ENCODE data around the gene FGB.

The FGB gene

DNA sequence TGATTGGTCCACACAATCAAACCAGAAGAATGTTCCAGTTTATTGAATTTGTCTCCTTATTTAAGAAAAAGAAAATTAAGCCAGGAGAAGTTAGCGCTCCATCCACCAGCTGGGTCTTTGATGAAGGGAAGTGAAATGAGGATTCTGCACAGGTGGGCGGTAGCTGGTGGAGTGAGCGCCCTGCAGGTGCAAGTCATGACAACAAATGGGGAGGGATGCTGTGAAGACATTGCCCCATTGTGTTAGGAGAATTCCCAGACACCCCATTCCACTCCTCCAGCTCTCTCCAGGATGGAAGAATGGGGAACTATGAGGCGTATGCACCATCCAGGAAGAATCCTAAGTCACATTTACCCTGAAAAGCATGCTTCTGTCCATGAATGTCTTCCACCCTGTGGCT is 35.5 kb upstream of the FGB start:
- TF ChIP-seq, protein P1, sequence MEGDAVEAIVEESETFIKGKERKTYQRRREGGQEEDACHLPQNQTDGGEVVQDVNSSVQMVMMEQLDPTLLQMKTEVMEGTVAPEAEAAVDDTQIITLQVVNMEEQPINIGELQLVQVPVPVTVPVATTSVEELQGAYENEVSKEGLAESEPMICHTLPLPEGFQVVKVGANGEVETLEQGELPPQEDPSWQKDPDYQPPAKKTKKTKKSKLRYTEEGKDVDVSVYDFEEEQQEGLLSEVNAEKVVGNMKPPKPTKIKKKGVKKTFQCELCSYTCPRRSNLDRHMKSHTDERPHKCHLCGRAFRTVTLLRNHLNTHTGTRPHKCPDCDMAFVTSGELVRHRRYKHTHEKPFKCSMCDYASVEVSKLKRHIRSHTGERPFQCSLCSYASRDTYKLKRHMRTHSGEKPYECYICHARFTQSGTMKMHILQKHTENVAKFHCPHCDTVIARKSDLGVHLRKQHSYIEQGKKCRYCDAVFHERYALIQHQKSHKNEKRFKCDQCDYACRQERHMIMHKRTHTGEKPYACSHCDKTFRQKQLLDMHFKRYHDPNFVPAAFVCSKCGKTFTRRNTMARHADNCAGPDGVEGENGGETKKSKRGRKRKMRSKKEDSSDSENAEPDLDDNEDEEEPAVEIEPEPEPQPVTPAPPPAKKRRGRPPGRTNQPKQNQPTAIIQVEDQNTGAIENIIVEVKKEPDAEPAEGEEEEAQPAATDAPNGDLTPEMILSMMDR (IDR thresholded peaks at IDR 0.05; ENCODE audit: unreplicated experiment in 3 of 3): no peak
- Mint-ChIP-seq H3K4me3 (no peak overlapping the region), H3K27ac (no peak overlapping the region), H3K9me3 (no peaks in the 10 kb centered on the region), H3K27me3 (ENCODE audit: low read depth) (no peaks in the 10 kb centered on the region), H3K4me1 (peaks cover 10% of the 10 kb centered on the region), H3K36me3 (ENCODE audit: low read depth) (no peaks in the 10 kb centered on the region)

DNA sequence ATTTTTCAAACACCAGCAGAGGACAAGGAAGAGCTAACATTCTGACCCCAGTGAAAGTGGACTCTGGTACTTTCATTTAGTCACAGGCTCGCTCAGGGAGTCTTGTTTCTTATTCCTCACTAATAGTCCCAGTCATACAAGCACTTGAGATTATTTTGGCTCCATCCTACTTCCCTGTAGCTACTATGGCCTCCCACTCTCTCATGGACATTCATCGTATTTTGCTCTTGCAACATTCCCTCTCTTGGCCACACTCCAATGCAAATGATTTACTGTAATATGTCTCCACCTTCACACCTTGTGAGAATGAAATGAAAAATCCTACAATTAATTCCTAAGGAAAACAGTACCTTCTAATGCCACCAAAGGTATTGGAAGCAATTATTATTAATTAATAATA is 33.9 kb upstream of the FGB start:
- Mint-ChIP-seq H3K36me3 (ENCODE audit: low read depth) (no peaks in the 10 kb centered on the region), H3K9me3 (no peaks in the 10 kb centered on the region), H3K4me3 (no peak overlapping the region), H3K4me1 (peaks cover 10% of the 10 kb centered on the region), H3K27ac (peak overlapping the region in 1 of 3 experiments; percentile 76), H3K27me3 (ENCODE audit: low read depth) (no peaks in the 10 kb centered on the region)
- TF ChIP-seq, protein P1 (IDR thresholded peaks at IDR 0.05; ENCODE audit: unreplicated experiment in 3 of 3): no peak

DNA sequence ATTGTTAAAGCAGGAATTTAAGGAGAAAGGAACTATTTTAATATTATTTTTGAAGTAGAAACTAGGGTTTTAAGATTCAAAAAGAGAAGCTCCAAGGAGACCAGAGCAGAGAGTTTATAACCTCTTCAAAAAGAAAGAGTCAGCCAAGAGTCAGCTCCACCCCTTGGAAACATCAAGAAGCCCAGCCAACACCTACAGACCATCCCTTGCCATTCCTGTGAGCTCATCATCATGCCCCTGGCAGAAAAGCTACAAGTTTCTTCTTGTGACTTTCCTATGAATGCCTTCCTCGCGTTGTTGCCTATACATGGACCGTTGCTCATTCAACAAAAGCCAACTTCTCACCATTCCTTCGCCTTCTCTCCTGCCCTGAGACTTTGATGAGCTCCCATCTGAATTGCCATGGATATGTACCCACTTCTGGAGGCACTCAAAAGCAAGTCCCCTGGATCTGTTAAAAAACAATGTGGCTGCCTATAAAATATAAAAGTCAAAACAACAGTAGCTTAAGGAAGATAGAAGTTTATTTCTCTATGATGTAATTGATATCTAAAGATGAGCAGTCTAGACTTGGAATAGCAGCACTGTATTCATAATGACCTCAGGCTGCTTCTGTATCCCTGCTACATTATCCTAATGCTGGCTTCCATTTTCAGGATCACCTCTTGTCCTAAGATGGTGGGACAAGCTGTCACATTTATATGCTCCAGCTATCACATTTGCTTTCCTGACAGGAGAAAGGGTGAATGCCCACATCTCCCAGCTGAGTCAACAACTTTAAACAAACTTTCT is 32.9 kb upstream of the FGB start:
- Mint-ChIP-seq H3K27ac (peak overlapping the region in 2 of 3 experiments; percentile 67 to 76), H3K36me3 (ENCODE audit: low read depth) (peaks cover 5% of the 10 kb centered on the region), H3K4me3 (peak overlapping the region in 1 of 3 experiments; percentile 5), H3K4me1 (peaks cover 10% of the 10 kb centered on the region), H3K9me3 (no peaks in the 10 kb centered on the region), H3K27me3 (ENCODE audit: low read depth) (no peaks in the 10 kb centered on the region)
- TF ChIP-seq, protein P1 (IDR thresholded peaks at IDR 0.05; ENCODE audit: unreplicated experiment in 3 of 3): no peak

DNA sequence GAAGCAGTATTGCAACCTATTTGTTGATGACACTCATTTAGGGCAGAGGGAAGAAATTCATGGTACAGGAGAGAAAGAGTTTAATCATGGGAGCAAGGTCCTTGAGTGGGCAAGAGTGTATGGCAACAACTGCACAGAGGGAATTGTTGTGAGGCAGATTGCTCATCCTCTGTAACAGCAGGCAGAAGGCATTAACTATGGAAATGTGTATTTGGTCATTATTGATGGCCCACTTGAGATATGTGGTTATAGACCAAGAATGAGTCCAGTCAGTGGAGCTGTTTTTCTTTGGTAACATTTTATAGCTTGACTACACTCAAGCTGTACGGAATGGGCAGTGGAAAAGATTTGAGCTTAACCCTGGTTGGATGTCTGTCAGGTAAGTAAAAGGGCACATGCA is 28.5 kb upstream of the FGB start:
- Mint-ChIP-seq H3K27ac (peak overlapping the region in 1 of 3 experiments; percentile 53), H3K9me3 (no peaks in the 10 kb centered on the region), H3K36me3 (ENCODE audit: low read depth) (peaks cover 28% of the 10 kb centered on the region), H3K27me3 (ENCODE audit: low read depth) (no peaks in the 10 kb centered on the region), H3K4me1 (peaks cover 9% of the 10 kb centered on the region), H3K4me3 (no peak overlapping the region)
- TF ChIP-seq, protein P1 (IDR thresholded peaks at IDR 0.05; ENCODE audit: unreplicated experiment in 3 of 3): no peak

DNA sequence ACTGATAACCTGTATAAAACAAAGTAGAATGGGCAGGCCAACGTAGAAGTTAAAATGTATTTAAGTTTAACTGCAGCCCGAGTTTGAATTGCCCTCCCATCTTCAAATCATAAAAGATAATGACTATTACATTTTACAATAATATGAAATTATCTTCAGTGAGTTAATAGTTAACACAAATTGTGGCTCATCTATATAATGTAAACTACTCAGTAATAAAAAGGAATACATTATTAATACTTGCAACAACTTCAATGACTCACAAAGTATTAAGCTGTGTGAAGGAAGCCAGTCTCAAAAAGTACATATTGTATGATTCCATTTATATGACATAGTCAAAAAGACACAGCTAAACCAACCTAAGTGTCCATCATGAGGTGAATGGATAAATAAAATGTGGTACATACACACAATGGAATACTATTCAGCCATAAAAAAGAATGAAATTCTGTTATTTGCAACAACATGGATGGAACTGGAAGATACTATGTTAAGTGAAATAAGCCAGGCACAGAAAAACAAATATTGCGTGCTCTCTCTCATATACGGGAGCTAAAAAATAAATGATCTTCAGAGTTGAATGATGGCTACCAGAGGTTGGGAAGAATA is 20.4 kb upstream of the FGB start:
- Mint-ChIP-seq H3K4me1 (no peaks in the 10 kb centered on the region), H3K36me3 (ENCODE audit: low read depth) (peaks cover 74% of the 10 kb centered on the region), H3K9me3 (peaks cover 5% of the 10 kb centered on the region), H3K27me3 (ENCODE audit: low read depth) (no peaks in the 10 kb centered on the region), H3K4me3 (no peak overlapping the region), H3K27ac (no peak overlapping the region)
- TF ChIP-seq, protein P1 (IDR thresholded peaks at IDR 0.05; ENCODE audit: unreplicated experiment in 3 of 3): no peak

Data from nephron (organoid).